ENCODE results near the gene PRMT7. TPM values are rescaled to one million over a fixed set of nuclear protein-coding genes. Genes with fewer than 3 reads are reported as not detected.

Gene PRMT7
- 10 to 100 TPM; 50.9 to 66.9 (median 53.9) TPM for polyA plus RNA-seq (ENCODE audit: insufficient read depth in 1 of 5, insufficient read length in 5 of 5, low replicate concordance in 1 of 5)
- long read RNA-seq, donor 1, partial matches to known transcripts: 0 of 3 reads
- long read RNA-seq, donor 1, other reads (novel, unspliced or antisense): 0 of 3 reads
- long read RNA-seq, donor 2, partial matches to known transcripts: 0 of 2 reads
- long read RNA-seq, donor 2, other reads (novel, unspliced or antisense): 0 of 2 reads
- long read RNA-seq, donor 3, partial matches to known transcripts: 0 of 1 reads
- long read RNA-seq, donor 3, other reads (novel, unspliced or antisense): 0 of 1 reads
- long read RNA-seq, donor 4: 0 reads
- long read RNA-seq, donor 5, partial matches to known transcripts: 0 of 2 reads
- long read RNA-seq, donor 5, other reads (novel, unspliced or antisense): 0 of 2 reads
- long read RNA-seq, donor 6, partial matches to known transcripts: 6 of 7 reads
- long read RNA-seq, donor 6, other reads (novel, unspliced or antisense): 0 of 7 reads
- long read RNA-seq, donor 7, partial matches to known transcripts: 0 of 1 reads
- long read RNA-seq, donor 7, other reads (novel, unspliced or antisense): 0 of 1 reads
- long read RNA-seq, donor 8, full-length matches to known transcripts: 1 of 1 reads
- long read RNA-seq, donor 8, partial matches to known transcripts: 0 of 1 reads
- long read RNA-seq, donor 8, other reads (novel, unspliced or antisense): 0 of 1 reads

GRCh38 chr16:68310774-68311511, at the start of gene PRMT7, which contains the start of gene SLC7A6OS:
Gene PRMT7, plus strand, starts transcription at chr16:68311019. Its CDS starts 4,961 bp downstream, at chr16:68315980.
Gene SLC7A6OS, minus strand, starts transcription at chr16:68310946. Its CDS starts 20 bp downstream, at chr16:68310926.
- DNase-seq: peak; percentile 86 to 89

GRCh38 chr16:68263559-68264127, 47.2 kb upstream of the PRMT7 start:
- DNase-seq: no peak

- DNase-seq: peak; percentile 43 to 51
These were observed 46.4 kb upstream of the PRMT7 start, which contains the start of gene SLC7A6 for GRCh38 chr16:68264128-68265077. Gene SLC7A6, plus strand, starts transcription at chr16:68264526. Its CDS starts 10,201 bp downstream, at chr16:68274727.

GRCh38 chr16:68265078-68265920, 45.5 kb upstream of the PRMT7 start:
- DNase-seq: peak; percentile 33 to 39

DNA sequence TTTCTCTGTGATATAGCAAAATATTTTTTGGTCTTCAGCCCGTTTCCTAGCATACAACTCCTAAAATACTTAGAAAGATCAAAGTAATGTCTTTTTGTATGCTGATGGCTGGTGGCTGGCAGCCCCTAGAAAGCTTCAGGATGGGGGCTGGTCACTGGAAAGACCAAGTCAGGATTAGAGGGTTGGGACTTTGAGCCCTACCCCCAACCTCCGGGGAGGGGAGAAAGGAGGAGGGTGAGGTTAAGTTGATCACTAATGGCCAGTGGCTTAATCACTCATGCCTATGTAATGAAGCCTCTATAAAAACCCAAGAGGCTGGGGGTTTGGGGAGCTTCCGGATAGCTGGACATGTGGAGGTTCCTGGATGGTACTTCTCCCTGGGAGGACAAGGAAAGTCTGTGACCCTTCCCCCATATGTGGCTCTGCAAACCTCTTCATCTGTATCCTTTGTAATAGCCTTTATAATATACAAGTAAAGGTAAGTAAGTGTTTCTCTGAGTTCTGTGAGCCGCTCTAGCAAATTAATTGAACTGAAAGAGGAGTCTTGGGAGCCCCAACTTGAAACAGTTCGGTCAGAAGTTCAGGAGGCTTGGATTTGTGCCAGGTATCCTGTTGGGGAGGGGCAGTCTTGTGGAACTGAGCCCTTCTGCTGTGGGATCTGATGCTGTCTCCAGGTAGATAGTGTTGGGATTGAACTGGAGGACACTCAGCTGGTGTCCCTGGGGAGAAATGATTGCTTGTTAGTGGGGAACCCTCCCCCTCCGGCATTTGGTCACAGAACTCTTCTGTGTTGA, 43.0 kb upstream of the PRMT7 start:
- DNase-seq: no peak

- no peak for DNase-seq
These were observed 41.0 kb upstream of the PRMT7 start for GRCh38 chr16:68269793-68270192.

GRCh38 chr16:68270353-68270752, 40.5 kb upstream of the PRMT7 start:
- DNase-seq: no peak

DNA sequence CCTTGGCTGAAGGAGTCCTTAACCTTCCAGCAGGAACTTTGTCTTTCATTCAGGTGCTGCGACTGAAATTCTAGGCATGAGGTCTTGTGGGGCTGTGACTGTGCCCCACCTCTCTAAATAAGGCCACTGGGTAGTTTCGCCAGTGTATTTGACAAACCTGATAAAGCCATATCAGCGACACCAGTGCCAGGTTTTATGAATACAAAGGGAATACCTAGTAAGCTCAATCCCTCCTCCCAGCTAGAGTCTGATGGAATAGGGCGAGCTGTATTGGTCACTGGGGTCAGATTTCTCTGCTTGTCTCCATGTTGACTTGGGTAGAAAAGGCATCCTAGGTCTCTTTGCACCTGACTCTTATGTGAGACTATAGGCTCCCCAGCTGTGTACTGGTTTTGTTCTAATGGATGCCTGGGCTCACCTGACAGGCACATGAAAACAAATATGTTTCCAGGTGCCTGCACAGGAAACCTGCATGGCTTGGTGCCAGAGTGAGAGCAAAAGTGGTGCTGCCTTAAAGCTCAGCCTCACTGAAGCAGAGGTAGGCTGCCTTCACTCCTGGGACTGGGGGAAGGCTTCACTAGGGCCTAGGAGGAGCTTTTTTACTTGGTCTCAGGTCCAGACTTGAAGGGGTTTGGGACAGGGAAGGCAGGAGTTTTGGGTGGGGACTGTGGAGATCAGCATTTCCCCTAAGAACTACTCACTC, 38.2 kb upstream of the PRMT7 start:
- DNase-seq: no peak

- no peak for DNase-seq
These were observed 37.4 kb upstream of the PRMT7 start for GRCh38 chr16:68273459-68273858.

DNA sequence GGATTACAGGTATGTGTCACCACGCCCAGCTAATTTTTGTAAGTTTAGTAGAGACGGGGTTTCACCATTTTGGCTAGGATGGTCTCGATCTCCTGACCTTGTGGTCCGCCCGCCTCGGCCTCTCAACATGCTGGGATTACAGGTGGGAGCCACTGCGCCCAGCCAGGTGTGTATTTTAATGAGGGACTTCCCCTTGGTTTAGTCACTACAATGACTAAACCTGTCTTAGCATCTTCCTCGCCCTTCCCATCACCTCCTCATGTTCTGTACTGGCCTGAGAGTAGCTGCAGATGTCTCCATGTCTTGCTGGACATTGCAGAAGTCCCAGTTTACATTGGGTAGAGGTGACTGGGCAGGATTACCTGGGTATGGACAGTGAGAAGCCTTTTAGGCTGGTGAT, 36.9 kb upstream of the PRMT7 start:
- no peak for DNase-seq

GRCh38 chr16:68274441-68274840, 36.4 kb upstream of the PRMT7 start:
- no peak for DNase-seq

- DNase-seq: no peak
These were observed 35.1 kb upstream of the PRMT7 start for GRCh38 chr16:68275611-68276191.

DNA sequence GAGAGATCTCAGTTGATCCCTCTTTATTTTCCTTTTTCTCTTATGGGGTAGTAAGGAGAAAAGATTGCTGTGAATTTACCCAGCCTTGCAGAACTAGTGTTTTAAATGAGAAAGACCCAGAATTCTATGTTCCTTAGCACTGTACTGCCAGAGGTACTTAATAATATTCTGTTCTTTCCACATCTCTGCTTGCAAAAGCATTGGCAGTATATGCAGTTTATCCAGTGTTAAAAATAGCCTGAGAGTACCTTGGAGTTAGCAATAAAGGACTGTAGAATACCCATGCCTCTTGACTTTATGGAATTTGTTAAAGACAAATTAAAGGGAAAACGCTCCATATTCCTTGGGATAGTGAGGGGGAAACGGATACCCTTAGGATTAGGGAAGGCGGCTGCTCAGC, 34.6 kb upstream of the PRMT7 start:
- DNase-seq: no peak

DNA sequence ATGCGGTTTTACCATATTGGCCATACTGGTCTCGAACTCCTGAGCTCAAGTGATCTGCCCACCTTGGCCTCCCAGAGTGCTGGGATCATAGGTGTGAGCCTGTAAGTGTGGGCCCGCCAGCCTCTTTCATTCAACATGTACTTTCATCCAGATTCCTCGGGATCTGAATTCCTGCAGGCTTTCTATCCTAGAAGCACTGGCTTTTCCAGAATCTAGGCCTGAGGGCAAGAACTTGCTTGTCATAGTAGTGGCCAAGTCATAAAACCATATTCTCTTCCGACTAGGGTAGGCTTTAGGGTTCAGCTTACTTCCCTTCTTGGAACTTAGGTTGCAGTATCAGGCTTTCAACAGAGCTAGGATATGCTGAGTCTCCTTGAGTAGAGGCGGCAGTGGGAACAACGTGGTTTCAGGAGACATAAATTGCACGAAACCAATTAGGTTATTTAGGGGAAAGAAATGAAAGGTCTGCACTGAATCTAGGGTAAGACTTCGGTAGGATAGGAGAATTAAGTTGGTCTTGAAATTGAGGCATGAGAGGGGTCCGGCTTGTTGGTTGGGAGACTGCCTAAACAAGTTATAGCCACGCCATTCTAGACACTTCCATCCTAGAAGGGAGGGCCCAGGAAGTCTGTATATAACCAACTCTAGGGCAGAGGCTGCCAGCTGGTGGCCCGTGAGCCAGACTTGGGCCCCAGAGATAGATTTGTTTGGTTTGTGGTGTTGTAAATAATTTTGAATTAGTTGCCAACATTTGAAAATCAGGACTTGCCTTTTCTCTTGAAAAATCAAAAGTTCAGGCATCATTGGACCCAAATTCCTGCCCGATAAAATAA, 30.9 kb upstream of the PRMT7 start:
- DNase-seq: no peak

DNA sequence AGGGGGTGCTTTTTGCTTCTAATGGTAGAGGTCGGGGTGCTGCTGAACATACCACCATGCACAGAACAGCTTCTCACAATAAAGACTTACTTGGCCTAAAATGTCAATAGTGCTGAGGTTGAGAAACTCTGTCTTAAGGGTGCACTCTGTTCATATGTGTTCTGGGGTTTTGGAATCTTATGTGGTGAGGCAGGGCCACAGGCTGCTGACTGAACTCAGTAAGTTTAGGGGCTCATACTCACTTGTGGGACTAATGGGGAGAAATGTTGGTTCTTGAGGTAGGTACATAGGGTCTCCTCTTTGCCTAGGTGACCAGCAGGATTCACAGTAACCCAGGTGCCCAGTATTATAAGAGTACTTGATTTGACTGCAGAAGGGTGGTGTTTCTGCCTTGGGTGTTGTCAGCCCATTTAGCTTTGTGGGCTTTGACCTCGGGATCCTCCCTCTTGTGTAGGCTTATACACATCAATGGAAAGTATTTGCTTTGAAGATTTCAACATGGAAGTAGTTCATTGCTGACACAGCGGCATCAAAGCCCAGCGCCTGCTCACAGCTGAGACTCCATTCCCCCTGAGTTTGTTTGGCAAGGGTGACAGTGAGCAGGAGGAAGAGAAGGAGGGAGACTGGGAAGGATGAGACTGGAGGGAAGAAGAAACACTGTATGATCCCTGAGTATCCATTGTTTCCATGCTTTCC, 29.3 kb upstream of the PRMT7 start:
- DNase-seq: no peak

GRCh38 chr16:68282064-68282452, 28.8 kb upstream of the PRMT7 start:
- DNase-seq: no peak
